Putamen (tissue), 1 donor: ENCODE results near the gene UNC5A.

Experiments used
- DNase-seq: peaks from one replicate; pipeline ENCODE4 v3.0.0-alpha.2; 2016; ENCODE audit warnings: low spot score

The UNC5A gene

GRCh38 chr5:176897263-176897662 is 86.9 kb downstream of the UNC5A start:
- DNase-seq = no peak

- no peak for DNase-seq
These were observed 89.0 kb downstream of the UNC5A start, which contains the start of gene HK3 for GRCh38 chr5:176899296-176899891. HK3 (minus strand) TSS chr5:176899346; CDS start chr5:176896159, 3,187 bp downstream.

- no peak for DNase-seq
These were observed 89.8 kb downstream of the UNC5A start for GRCh38 chr5:176899946-176900779.

- DNase-seq = no peak
These were observed 90.4 kb downstream of the UNC5A start for GRCh38 chr5:176900780-176901204.

GRCh38 chr5:176901260-176902101 is 91.1 kb downstream of the UNC5A start:
- no peak for DNase-seq

GRCh38 chr5:176902102-176902814 is 91.9 kb downstream of the UNC5A start:
- no peak for DNase-seq

- no peak for DNase-seq
These were observed 92.7 kb downstream of the UNC5A start for GRCh38 chr5:176902911-176903664.

- no peak for DNase-seq
These were observed 93.9 kb downstream of the UNC5A start for GRCh38 chr5:176904276-176904675.

GRCh38 chr5:176906126-176906525 is 95.8 kb downstream of the UNC5A start:
- no peak for DNase-seq

GRCh38 chr5:176906796-176907195 is 96.4 kb downstream of the UNC5A start:
- DNase-seq = no peak

- no peak for DNase-seq
These were observed 98.5 kb downstream of the UNC5A start for GRCh38 chr5:176908675-176909368.

GRCh38 chr5:176912115-176912514 is 101.8 kb downstream of the UNC5A start:
- DNase-seq = no peak

- no peak for DNase-seq
These were observed 105.5 kb downstream of the UNC5A start for GRCh38 chr5:176915906-176916305.

- no peak for DNase-seq
These were observed 106.0 kb downstream of the UNC5A start for GRCh38 chr5:176916337-176916736.

GRCh38 chr5:176918613-176919012 is 108.3 kb downstream of the UNC5A start:
- no peak for DNase-seq

GRCh38 chr5:176921714-176922113 is 111.4 kb downstream of the UNC5A start:
- no peak for DNase-seq

GRCh38 chr5:176922817-176923216 is 112.5 kb downstream of the UNC5A start:
- no peak for DNase-seq

- no peak for DNase-seq
These were observed 117.2 kb downstream of the UNC5A start for GRCh38 chr5:176927562-176927961.

- DNase-seq = no peak
These were observed 119.3 kb downstream of the UNC5A start for GRCh38 chr5:176929654-176930053.
